Liver (tissue), 3 donors: Measurements from ENCODE around the gene MED8.

Experiments
- CTCF ChIP-seq: fragments of 150-350 bp; IDR thresholded peaks from 2 replicates; pipeline ENCODE4 v1.5.1; 2017; ENCODE audit warnings: improper control_type of control experiment, low read depth, low read length; ENCODE audit not compliant: missing input control
- HNF4A ChIP-seq, 2 donors: conservative IDR thresholded peaks; 2 replicates each; pipeline ENCODE4 v1.6.1; 2016; ENCODE audit warnings: antibody characterized with exemption in 2 of 2, mild to moderate bottlenecking in 2 of 2
- RXRA ChIP-seq, 2 donors: IDR thresholded peaks; 2 replicates each; pipeline ENCODE4 v1.6.1; 2017 to 2018; ENCODE audit warnings: antibody characterized with exemption in 2 of 2, mild to moderate bottlenecking in 1 of 2
- SP1 ChIP-seq: IDR thresholded peaks from 2 replicates; pipeline ENCODE4 v1.6.1; 2018; ENCODE audit warnings: antibody characterized with exemption, mild to moderate bottlenecking
- TAF1 ChIP-seq: conservative IDR thresholded peaks from 2 replicates; pipeline ENCODE4 v1.6.1; 2016; ENCODE audit warnings: antibody characterized with exemption, mild to moderate bottlenecking
- donor health status: healthy.
- donor health status: healthy.

DNA sequence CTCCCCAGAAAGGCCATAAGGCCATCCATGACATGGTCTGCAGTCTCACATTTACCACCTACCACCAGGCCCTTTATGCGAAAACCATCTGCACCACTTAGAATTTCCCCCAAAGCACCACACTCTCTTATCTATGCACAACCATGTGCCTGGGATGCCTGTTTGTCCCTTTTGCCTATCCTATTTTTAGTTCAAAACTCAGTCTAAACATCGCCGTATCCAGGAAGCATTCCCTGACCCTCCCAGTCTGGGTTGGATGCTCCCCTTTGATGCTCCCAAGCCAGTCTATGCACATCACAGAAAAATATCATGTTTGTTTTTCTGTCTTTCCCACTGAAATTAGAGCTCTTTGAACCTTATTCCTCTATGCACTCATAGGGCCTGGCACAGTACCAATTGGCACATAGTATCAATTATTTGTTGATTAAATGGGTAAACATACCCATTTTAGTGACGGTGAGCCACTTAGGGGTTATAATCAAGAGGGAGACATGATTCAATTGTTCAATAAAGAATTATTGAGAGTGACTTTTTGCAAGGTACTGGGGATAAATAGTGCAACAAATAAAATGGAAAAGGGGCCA lies 45.2 kb downstream of the MED8 start:
- TF ChIP-seq TAF1, result no peak
- no peak for TF ChIP-seq CTCF
- no peak for TF ChIP-seq SP1
- peak; percentile 27 to 39 for TF ChIP-seq HNF4A (conservative IDR thresholded peaks at IDR 0.05)
- TF ChIP-seq RXRA (IDR thresholded peaks at IDR 0.05), result peak; percentile 25 to 47
